ENCODE data around the gene ADAMTS19. TPM values are rescaled to one million over a fixed set of nuclear protein-coding genes. Genes with fewer than 3 reads are reported as not detected.

Gene ADAMTS19
- total and polyA plus RNA-seq, 9 donors: 0.18 to 23.5 (median 2.2) TPM

GRCh38 chr5:129766798-129767197 is 306.7 kb downstream of the ADAMTS19 start:
- H3K4me1 ChIP-seq (ENCODE audit: insufficient read depth): no peaks in the 10 kb centered on the region
- intact Hi-C loops (cut with DNase I): no loop called here
- H3K36me3 ChIP-seq: no peaks in the 10 kb centered on the region
- no peak for DNase-seq
- no peaks in the 10 kb centered on the region for H3K27me3 ChIP-seq
- H3K9me3 ChIP-seq: no peaks in the 10 kb centered on the region
- TF ChIP-seq EP300 (IDR thresholded peaks at IDR 0.05) (no peak), POLR2A (IDR thresholded peaks at IDR 0.05) (no peak), CTCF (IDR thresholded peaks at IDR 0.05) (no peak)
- H3K4me3 ChIP-seq: no peak overlapping the region
- WGBS, 3 donors: 71 to 77% (median 75%) methylated on average over 2 of the region's 2 CpGs
- no peak overlapping the region for H3K27ac ChIP-seq

GRCh38 chr5:129767927-129768380 is 307.9 kb downstream of the ADAMTS19 start:
- H3K4me1 ChIP-seq (ENCODE audit: insufficient read depth): no peaks in the 10 kb centered on the region
- TF ChIP-seq EP300 (IDR thresholded peaks at IDR 0.05) (no peak), CTCF (IDR thresholded peaks at IDR 0.05) (peak; percentile 69 to 83 (median 70)), POLR2A (IDR thresholded peaks at IDR 0.05) (no peak)
- H3K27me3 ChIP-seq: no peaks in the 10 kb centered on the region
- H3K36me3 ChIP-seq: no peaks in the 10 kb centered on the region
- no peak overlapping the region for H3K4me3 ChIP-seq
- peak in 4 of 5 donors; percentile 26 to 59 (median 40) for DNase-seq
- intact Hi-C loops (cut with DNase I): no loop called here
- no peaks in the 10 kb centered on the region for H3K9me3 ChIP-seq
- WGBS, 3 donors: 0% methylated on average over 3 of the region's 3 CpGs
- H3K27ac ChIP-seq: no peak overlapping the region

- DNase-seq: no peak
- Histone ChIP-seq H3K9me3 (no peaks in the 10 kb centered on the region), H3K4me3 (no peak overlapping the region), H3K27me3 (no peaks in the 10 kb centered on the region), H3K27ac (no peak overlapping the region), H3K4me1 (ENCODE audit: insufficient read depth) (no peaks in the 10 kb centered on the region), H3K36me3 (no peaks in the 10 kb centered on the region)
- TF ChIP-seq POLR2A (IDR thresholded peaks at IDR 0.05) (no peak), CTCF (IDR thresholded peaks at IDR 0.05) (no peak), EP300 (IDR thresholded peaks at IDR 0.05) (no peak)
- intact Hi-C loops (cut with DNase I): no loop called here
- WGBS, 3 donors: 75% methylated on average over 6 of the region's 6 CpGs
These were observed 308.6 kb downstream of the ADAMTS19 start for GRCh38 chr5:129768735-129769134.

- H3K4me3 ChIP-seq: no peak overlapping the region
- H3K27ac ChIP-seq: no peak overlapping the region
- no peaks in the 10 kb centered on the region for H3K36me3 ChIP-seq
- H3K9me3 ChIP-seq: no peaks in the 10 kb centered on the region
- TF ChIP-seq CTCF (IDR thresholded peaks at IDR 0.05) (no peak), POLR2A (IDR thresholded peaks at IDR 0.05) (no peak), EP300 (IDR thresholded peaks at IDR 0.05) (no peak)
- no peak for DNase-seq
- intact Hi-C loops (cut with DNase I): no loop called here
- WGBS, 3 donors: 44 to 50% (median 46%) methylated on average over 5 of the region's 5 CpGs
- H3K27me3 ChIP-seq: no peaks in the 10 kb centered on the region
- no peaks in the 10 kb centered on the region for H3K4me1 ChIP-seq (ENCODE audit: insufficient read depth)
These were observed 310.1 kb downstream of the ADAMTS19 start for GRCh38 chr5:129770024-129770820.

All from ovary (tissue), 9 donors.